B cell (primary cell): Measurements from ENCODE around the gene RBBP8NL.

Source experiments
- EZH2 ChIP-seq: IDR thresholded peaks from 2 replicates; pipeline ENCODE4 v1.6.1; 2012; ENCODE audit warnings: borderline replicate concordance, low read depth, mild to moderate bottlenecking, moderate library complexity, low read length; ENCODE audit not compliant: insufficient read depth, poor library complexity, severe bottlenecking
- TF ChIP-seq, protein P1 (sequence below): fragments of 200-600 bp; IDR thresholded peaks from one replicate; pipeline ENCODE4 v1.8.0; 2022; ENCODE audit warnings: antibody characterized with exemption, mild to moderate bottlenecking

DNA sequence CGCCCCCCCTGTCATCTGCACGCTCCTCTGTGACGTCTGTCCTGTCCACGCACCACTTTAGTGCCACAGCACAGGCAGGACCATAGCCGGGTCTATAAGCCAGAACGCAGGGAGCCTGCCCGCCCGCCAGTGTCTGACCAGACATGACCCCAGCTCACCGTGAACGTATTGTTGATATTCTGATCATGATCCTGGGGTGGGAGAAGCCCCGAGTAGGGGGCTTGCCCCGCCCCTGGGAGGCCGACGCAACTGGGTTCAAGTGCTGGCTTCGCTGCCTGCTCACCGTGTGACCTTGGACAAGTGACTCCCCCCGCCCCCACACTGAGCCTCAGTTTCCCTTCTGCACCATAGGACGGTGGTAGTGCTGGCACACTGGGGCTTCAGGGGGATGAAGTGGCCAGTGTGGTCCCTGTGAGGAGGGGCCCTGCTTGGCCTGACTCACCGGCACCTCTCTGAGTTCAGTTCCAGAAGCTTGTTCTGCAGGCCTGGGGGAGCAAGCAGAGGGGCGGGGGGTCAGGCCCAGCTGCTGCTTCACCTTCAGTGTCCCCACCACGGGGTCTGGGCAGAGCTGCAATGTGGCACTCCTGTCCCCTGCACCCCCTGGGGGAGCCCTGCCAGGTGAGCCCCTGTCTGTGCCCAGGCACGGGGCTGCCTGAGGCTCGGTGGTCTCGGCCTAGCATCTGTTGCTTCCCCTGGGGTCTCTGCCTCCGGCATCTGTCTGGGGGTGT lies 9.2 kb downstream of the RBBP8NL start:
- TF ChIP-seq, protein P1, sequence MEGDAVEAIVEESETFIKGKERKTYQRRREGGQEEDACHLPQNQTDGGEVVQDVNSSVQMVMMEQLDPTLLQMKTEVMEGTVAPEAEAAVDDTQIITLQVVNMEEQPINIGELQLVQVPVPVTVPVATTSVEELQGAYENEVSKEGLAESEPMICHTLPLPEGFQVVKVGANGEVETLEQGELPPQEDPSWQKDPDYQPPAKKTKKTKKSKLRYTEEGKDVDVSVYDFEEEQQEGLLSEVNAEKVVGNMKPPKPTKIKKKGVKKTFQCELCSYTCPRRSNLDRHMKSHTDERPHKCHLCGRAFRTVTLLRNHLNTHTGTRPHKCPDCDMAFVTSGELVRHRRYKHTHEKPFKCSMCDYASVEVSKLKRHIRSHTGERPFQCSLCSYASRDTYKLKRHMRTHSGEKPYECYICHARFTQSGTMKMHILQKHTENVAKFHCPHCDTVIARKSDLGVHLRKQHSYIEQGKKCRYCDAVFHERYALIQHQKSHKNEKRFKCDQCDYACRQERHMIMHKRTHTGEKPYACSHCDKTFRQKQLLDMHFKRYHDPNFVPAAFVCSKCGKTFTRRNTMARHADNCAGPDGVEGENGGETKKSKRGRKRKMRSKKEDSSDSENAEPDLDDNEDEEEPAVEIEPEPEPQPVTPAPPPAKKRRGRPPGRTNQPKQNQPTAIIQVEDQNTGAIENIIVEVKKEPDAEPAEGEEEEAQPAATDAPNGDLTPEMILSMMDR, result no peak
- no peak for TF ChIP-seq EZH2
